Fibroblast of pulmonary artery (primary cell): Measurements from ENCODE around the gene FOXO3.
A peak's percentile ranks its signal among the peaks of the same experiment; 100 is the strongest.
"Not testable (repeated sequence)": the region's sequence is repeated elsewhere in the genome, so short reads cannot be mapped to it uniquely, and the experiment has no call there.

ENCODE experiments used
- DNase-seq: peaks from one replicate; pipeline ENCODE4 v3.0.0-alpha.2; 2010; ENCODE audit warnings: low read depth
- H3K4me3 ChIP-seq: replicated peaks from 2 replicates; pipeline ENCODE4 v1.5.1; 2011; ENCODE audit warnings: low read depth, mild to moderate bottlenecking, control low read depth, low read length, moderate library complexity
- CTCF ChIP-seq: IDR thresholded peaks from 2 replicates; pipeline ENCODE4 v1.5.1; 2011; ENCODE audit warnings: mild to moderate bottlenecking, control low read depth, low read length, inconsistent platforms; ENCODE audit errors: missing control alignments

Gene FOXO3

GRCh38 chr6:108676555-108676954, 115.8 kb downstream of the FOXO3 start:
- DNase-seq = no peak

GRCh38 chr6:108677357-108677756, 116.6 kb downstream of the FOXO3 start:
- no peak for DNase-seq

More at GRCh38 chr6:108676555-108676954, 115.8 kb downstream of the FOXO3 start:
- no peak overlapping the region for H3K4me3 ChIP-seq
- no peak for TF ChIP-seq CTCF

GRCh38 chr6:108677894-108678293, 117.2 kb downstream of the FOXO3 start:
- no peak for TF ChIP-seq CTCF
- no peak overlapping the region for H3K4me3 ChIP-seq
- DNase-seq = no peak

More at GRCh38 chr6:108677357-108677756, 116.6 kb downstream of the FOXO3 start:
- TF ChIP-seq CTCF = no peak
- no peak overlapping the region for H3K4me3 ChIP-seq

- DNase-seq = not testable (repeated sequence)
Observed at GRCh38 chr6:108680314-108680713, 119.6 kb downstream of the FOXO3 start.

GRCh38 chr6:108681721-108682120, 121.0 kb downstream of the FOXO3 start:
- H3K4me3 ChIP-seq, DNase-seq: not testable (repeated sequence)

More at GRCh38 chr6:108680314-108680713, 119.6 kb downstream of the FOXO3 start:
- not testable (repeated sequence) for H3K4me3 ChIP-seq

- DNase-seq = not testable (repeated sequence)
Observed at GRCh38 chr6:108682383-108683119, 121.8 kb downstream of the FOXO3 start.

GRCh38 chr6:108683976-108684375, 123.3 kb downstream of the FOXO3 start:
- DNase-seq, H3K4me3 ChIP-seq: not testable (repeated sequence)

More at GRCh38 chr6:108682383-108683119, 121.8 kb downstream of the FOXO3 start:
- H3K4me3 ChIP-seq = not testable (repeated sequence)

- no peak overlapping the region for H3K4me3 ChIP-seq
- DNase-seq = peak; percentile 32
- no peak for TF ChIP-seq CTCF
Observed at GRCh38 chr6:108684771-108685329, 124.1 kb downstream of the FOXO3 start.

GRCh38 chr6:108685970-108686369, 125.3 kb downstream of the FOXO3 start:
- no peak for TF ChIP-seq CTCF
- no peak for DNase-seq
- no peak overlapping the region for H3K4me3 ChIP-seq
